HG03460 (cell line): Measurements from ENCODE around the gene PPP1CA.

ENCODE experiments used
- ATAC-seq: cut with Tn5 transposase; IDR thresholded peaks from one replicate; pipeline ENCODE4 v1.9.1; 2021; ENCODE audit not compliant: unreplicated experiment

Gene PPP1CA

DNA sequence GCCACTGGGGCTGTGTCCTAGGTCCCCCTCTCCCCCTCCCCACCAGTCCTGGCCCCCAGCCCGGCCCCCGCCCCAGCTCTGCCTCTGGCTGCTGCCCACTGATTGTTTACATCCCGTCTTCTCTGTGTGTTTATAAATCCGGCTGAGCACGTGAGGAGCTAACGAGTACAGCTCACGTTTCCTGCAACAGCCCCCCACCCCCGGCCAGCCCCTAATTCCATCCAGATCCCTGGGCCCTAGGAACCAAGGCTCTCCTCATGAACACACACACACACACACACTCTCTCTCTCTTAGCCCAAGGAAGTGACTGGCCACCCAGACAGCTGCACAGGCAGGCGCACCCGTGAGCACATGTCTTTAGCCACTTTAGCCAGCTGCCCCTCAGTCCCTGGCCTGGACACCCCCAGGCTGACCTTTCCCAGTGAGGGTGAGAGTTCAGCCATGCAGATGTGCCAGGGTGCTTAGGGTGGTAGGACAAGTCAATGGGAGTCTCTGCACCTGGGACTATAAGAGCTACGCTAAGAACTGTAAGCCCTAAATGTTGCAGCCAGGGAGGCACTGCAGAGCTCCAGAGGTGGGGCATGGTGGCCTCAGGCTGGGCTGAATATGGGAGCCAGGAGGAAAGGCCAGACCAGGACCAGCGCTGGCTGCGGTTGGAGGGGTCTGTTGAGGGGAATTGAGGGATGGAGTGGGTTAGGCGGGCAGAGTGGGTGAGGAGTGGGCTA is 31.1 kb downstream of the PPP1CA start:
- ATAC-seq = no peak

DNA sequence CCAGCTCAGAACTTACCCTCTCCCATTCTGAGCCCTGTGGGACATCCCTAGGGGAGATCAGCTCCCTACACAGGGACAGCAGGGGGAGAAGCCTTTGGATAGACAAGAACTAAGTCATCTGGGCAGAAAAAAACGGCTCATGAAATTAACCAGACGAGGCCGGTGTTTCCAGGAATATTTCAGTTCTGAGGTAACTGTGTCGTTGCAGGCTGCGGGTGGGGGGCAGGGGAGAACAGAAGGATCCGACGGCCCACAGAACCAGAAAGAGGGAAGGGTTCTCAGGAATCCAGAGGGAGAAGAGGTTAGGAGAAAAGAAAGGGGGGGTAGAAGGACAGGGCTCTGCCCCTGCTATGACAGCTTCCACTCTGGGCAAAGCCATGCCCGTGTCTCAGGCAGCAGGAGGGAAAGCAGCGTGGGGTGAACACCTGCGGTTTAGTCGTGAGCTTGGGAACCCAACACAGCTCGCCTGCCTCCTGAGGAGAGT is 31.8 kb downstream of the PPP1CA start:
- ATAC-seq = no peak

DNA sequence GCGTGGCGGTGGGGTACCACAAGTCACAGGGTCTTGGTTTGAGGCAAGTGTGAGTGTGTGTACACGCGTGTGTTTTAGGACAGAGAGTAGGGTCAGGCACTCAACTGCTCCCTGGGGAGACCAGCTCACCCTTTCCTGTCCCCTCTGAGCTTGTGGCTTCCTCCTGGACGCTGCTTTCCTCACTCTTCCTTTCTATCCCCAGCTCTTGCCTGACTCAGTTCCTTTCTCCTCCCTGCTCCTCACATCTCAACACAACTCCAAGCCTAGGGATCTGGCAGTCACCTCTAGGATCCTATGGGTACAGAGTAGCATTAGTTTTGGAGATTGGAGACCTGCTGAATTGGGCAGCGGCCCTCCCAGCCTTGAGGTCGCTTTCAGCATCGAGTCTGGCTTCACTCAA is 32.4 kb downstream of the PPP1CA start:
- ATAC-seq = no peak

DNA sequence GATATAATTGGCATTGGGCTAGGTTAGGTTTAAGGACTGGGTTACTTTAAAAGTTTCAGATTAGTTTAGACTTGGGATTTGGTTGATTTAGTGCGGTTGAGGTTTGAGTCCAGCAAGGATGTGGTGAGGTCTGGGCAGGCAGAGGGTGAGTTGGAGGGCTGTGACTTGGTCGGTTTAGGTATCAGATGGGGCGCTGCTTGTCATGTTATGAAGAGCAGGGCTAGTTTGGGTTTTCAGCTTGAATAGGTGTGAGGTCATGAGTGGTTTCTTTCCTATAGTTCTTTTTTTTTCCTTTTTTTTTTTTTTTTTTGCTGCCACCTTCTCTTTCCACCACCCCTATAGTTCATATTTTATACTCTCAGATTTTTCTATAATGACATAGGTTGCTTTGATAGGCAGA is 33.0 kb downstream of the PPP1CA start:
- ATAC-seq = no peak

DNA sequence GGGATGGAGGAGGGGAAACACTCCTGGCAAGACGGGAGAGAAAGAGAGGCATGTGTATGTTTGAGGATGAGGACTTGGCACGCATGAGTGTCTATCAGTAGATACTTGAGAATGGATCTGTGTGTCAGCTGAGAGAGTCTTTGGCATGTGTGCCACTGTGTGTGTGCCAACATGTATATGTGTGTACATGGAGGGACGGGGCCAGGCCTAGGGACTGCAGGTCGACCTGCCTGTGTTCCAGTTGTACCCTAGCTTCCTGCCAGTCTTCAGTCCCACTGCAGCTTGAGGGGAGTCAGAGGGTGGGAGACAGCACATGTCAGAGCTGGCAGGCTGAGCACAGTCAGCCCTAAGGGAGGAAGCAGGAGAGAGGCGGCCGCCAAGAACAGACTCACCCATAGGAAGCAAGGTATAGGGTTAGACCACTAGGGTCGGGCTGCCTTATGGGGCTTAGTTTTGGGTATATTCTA is 33.9 kb downstream of the PPP1CA start:
- ATAC-seq = no peak

DNA sequence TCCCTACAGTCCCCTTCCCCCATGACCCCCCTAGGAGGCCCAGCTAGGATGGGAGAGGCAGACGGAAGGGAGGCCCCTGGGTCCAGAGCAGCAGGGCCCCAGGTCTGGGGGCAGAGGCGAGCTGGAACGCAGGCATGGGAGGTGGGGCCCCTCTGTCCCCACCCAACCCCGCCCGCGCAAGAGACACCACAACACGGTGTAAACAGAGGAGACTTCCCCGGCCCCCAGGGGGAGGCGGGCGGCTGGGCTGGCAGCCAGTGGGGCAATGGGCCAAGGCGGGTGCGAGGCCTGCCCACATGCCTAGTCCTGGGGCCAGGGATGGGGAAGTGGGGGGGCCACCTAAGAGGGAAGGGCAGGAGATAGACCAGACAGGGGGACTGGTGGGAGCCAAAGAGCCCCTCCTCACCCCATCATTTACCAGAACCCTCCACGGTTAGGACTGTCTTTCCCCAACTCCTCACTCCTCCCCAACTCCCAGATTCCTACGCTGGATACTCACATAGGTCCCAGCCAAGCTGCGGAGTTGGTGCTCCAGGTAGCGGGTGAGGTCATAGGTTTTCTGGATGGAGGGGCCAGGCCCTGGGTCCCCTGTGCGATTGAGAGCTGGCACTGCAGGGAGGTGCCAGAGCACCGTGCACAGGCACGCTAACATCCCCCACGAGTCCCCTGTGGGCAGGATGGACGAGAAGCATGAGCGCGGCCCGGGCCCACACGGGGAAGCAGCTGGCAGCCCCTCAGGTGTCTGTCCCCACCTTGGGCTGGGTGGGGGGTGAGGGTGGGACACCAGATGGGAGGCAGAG is 34.5 kb downstream of the PPP1CA start:
- no peak for ATAC-seq

DNA sequence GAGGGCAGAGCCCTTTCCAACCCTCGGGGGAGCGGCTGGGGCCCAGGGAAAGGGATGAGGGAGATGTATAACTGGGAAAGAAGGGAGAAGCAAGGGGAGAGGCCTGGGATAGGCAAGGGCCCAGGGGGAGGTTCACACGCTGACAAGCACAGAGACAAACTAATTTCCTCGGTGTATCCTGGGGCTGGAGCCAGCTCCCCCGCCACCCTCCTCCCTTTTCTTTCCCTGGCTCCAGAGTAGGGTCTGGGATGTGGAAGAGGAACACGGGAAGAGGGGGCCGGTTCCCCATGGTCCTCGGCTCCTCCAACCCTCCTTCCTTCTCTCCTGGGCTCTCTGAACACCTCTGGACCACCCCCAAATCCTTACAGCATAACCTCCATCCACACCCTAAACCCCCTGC is 35.1 kb downstream of the PPP1CA start:
- no peak for ATAC-seq

DNA sequence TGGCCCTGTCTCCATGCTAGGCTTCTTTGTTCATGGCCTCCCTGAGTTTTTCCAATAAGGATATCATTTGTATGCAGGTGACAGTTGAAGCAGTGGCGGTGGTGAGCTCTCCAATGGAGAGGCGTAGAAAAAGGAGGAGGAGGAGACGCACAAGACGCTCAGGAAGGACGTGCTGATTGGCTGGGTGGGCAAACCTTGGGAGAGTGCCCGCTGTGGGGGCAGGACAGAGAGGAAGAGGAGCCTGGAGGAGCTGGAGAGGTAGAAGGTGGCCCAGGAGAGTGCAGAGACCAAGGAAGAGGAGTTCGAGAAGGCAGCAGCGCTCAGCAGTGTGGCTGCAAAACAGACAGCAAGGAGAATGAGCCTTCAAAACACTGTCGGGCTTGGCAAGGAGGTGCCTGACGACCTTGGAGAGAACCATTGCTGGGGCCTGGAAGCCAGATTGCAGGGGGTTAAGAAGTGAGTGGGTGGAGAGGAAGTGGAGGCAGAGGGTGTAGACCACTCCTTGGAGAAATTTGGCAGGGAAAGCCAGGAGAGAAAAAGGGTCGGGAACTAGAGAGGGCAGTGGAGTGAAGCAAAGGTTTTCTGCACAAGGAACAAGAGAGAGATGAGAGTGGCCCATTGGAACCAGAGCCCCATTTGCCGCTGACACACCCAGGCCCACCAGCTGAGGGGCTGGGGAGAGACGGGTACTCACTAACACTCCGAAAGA is 35.8 kb downstream of the PPP1CA start:
- ATAC-seq = no peak

DNA sequence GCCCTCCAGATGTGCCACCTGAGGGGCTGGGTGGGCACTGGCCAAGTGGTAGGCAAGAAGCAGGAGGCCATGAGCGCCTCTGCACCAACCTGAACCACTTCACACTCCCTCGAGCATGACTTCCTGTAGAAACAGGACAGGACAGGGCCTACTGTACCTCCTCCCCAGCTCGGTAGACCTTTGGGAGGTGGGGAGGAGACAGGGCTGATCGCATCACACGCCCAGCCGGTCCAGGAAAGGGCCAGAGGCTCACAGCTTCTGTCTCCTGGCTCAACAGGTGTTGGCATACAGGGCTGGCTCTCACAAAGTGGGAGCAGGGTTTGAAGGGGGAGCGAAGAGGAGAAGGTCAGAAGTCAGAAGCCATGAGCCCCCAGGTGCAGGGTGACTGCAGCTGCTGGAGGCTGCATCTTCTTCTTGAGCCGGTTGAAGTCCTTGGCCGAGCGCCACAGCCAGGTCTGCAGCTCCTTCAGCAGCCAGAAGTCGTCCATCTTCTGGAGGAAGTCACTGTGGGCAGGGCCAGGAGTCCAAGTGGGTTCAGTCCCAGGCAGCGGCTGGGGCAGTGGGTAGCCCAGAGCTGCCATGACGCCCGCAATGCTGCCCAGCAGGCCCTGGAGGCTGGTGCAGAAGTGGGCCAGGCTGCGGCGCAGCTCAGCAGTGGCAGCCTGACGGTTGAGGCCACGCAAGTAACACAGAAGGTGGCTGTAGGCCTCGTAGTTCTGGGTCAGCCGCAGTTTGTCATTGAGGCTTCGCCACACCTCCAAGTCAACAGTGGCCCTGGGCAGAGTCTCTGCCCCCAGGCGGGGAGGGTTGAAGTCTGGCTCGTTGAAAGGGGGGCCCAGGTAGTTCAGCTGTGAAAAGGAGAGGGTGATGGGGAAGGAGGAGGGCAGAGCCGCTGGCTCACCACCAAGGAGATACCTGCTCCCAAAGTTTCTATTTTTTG is 36.6 kb downstream of the PPP1CA start:
- ATAC-seq = no peak

DNA sequence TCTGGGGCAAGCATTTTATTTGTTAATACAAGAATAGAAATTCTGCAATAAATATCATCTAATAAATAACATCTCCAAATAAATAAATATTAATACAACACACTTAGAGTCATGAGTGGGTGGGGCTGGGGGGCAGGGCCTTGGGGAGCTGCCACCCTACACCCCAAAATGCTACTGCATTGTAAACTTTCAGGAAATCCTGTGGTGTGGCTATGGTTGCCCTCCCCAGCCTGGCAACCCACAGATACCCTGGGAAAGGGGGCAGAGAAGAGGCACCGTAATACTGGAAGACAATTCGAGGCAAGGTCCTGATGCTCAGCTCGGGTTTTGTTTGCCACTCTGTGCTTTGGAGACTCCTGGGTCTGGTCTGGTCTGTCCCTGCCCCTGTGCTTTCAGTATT is 37.5 kb downstream of the PPP1CA start:
- no peak for ATAC-seq

DNA sequence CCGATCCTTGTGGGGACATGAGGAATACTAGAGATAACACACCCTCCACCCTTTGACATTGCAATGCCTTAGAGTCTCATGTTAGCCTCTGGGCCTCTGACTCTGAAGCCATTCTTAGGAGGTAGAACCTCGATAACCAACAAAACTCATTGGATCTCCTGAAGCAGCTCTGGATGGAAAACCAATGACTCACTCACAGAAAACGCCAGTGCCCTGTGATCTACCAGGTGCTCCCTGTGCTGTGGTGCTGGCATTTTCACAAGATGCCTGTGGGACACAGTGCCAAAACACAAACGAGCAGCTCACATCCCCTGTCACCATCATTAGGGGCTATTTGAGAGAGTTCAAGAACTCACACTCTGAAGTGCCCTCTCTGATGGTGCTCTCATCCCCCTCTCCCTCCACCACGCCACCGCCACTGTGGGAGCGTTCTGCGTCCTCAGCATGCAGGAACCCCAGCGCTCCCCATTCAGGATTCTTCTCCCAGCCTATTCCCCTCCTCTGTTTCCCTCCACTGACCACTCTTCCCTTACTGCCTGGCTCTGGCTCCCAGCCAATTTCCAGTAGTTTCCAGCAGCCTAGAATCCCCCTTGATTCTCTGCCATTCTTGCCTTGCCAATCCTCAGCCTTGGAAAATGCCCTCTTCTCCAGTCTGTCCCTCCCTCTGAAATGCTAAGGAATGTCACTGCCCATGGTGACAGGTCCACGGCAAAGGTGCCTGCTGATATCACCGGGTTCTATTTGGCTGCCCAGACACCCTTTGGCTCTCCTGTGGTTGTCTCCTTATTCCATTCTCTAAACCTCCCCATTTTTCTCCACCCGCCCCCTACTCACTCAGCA is 43.6 kb downstream of the PPP1CA start:
- no peak for ATAC-seq

DNA sequence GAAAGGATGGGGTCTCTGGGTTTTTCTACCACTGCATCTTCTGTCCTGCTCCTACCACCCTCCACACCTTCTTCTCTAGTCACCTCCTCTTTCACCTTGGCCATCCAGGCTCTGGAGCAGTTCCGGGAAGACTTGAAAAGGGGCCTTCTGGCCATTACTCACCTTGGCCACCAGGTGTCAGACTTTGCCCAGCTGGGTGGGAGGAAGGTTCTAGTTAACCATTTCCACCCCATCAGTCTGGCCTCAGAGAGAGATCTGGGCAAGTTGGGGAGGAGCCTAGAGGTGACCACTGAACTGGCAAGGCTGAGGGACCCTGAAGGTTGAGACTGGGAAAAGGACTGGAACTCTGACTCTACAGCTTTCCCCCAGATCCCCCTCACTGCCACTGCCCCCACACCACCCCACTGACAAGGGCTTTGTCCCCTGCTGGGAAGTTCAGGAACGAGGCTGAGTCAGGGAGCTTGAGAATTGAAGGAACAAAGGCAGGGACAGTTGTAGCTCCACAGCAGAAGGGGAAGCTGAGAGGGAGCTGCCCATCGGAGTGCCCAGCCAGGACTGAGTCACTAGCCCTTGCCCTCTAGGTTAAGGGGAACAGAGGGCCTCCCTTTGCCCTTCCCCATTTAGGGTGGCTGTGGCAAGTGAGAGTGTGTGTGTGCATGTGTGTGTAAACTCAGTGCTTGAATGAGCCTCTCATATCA is 44.6 kb downstream of the PPP1CA start:
- no peak for ATAC-seq

DNA sequence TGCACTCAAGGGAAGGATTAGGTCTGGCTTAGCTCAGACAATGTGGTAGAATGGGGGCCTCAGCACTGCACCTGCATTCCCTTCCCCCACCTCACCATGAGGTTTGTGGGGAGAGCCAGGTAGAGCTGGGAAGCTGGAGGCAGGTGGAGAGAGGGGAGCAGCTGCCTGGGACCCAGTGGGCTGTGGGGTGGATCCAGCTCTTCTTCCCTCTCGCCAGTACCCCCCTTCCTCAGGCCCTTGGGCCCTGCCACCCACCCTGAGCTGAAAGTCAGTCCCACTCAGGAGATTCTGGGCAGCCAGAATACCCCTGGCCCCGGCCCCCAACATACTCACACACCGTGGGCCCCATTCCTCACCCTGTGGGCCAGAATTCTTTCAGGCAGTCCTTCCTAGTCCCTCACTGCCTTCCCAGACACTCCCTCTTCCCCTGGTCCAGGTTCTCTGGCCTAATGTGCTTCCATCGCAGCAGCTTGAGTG is 45.2 kb downstream of the PPP1CA start:
- no peak for ATAC-seq

DNA sequence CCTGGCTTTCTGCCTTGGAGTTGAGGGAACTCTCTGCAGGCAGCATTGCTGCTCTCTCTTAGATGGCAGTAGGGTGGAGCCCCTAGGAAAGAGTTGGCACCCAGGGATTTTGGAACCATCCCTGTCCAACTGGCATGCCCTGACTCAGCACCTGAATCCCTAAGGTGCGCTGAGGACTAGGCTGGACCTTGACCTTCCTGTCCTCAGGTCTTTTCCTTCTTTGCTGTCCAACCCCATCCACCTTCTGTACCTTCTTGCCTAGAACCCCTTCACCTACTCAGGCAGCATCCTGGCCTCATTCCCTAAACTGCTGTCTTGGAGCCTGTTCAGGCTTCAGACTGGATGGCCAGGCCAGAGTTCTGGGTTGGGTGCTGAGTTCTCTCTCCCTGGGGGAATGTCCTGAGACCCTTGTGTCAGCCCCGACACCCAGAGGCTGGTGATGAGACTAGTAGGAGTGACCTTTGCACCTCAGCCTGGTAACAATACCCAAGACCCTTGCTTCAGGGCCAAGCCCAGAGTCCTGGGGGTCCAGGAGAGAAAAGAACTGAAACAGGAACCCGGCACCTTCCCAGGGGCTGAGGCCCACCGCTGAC is 45.8 kb downstream of the PPP1CA start:
- ATAC-seq = no peak

DNA sequence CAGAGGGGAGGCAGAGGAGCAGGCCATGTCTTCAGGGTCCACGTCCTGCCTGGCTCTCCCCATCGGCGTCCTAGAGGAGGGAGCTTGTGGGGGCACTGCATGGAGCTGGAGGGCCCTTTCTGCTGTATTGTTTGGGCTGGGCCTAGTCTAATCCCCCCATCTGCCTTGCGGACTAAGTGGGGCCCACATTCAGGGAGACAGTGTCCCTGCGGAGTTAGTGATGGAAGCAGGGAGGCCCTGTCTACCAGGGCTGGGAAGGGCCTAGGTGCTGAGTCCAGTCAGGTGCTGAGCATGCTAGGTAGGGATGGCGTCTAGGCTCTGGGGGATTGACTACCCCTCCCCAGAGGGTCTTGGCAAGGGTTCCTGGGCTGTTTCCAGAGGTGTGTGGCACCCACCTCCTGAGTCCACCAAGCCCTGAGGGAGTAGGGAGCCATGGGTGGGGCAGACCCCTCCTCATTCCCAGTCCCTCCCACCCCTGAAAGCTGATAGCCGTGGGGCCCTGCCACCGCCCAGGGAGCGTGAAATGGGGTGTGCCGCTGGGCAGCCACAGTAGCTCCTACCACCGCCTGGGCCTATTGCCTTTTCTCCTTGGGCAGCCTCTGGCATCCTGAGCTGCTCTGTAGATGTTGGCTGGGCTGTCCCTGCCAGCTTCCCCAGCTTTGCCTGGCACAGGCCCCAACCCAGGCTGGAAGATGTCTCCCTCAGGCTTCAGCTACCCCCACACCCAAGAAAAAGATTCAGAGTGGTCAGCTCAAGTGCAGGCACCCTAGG is 46.5 kb downstream of the PPP1CA start:
- ATAC-seq = no peak

DNA sequence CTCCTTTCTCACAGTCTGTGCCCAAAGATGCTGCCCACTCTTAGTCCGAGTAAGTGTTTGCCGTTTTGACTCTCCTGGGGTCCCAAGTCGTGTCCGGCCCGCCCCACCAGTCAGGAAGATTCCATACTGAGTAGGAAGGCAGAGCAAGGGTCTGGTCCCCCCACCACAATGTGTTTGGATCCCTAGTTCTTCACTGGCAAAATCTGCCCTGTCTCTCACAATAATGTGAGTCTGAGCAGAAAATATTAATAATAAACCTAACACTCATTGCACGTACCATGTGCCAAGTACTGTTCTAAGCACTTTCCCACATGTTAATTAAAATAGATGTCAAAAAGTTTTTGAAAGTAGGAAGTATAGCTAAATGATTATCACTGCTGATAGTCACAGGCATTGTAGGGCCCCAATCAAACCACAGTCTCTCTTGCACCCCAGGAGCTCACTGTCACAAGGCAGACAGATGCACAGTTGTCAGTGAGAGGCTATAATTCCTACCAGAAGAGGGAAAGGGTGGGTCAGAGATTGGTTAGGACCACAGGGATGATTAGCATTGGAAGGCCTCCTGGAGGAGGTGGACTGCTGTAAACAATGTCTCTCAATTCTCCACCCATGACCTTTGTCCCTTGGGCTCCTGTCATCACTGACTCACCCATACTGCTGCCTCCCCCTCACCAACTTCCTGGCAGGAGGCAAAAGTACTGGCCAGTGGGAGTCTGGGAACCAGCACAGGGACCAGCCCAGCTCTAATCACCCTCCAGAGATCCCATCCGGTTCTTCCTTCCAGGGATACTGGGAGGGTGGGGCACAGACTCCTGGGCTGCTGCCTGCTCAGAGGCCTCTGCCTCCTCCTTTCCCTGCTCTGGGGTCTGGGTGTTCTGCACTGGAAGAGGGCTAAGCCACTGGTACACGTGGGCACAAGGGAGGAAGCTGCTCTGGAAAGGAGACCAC is 47.3 kb downstream of the PPP1CA start:
- no peak for ATAC-seq
